ENCODE measurements around the gene HNRNPLL. TPM values are rescaled to one million over a fixed set of nuclear protein-coding genes. Genes with fewer than 3 reads are reported as not detected.
"Not testable (repeated sequence)": the region's sequence is repeated elsewhere in the genome, so short reads cannot be mapped to it uniquely, and the experiment has no call there.

The HNRNPLL gene
- polyA plus RNA-seq, 1 donor: 32.0 TPM

GRCh38 chr2:38619458-38620164, 16.9 kb upstream of the HNRNPLL start:
- no peak for DNase-seq (ENCODE audit: low read depth)

- no peak for DNase-seq (ENCODE audit: low read depth)
Measured at GRCh38 chr2:38617301-38617700, 14.6 kb upstream of the HNRNPLL start.

GRCh38 chr2:38615237-38615636, 12.5 kb upstream of the HNRNPLL start:
- DNase-seq (ENCODE audit: low read depth): no peak

DNA sequence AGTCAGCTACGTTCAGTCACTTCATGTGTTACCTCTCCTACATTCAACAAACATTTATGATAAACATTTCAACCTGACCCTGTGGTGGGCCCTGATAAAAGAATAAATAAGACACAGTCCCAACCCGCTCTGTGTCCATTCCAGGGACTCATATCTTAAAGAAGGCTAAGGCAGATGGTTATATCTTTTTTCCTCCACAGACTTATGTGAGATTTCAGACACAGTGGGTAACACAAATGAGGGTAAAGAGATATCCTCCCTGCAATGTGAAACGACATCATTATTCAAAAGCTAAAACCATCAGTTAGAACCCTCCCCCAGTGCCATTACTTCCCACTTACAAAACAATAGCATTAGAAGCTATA, 11.1 kb upstream of the HNRNPLL start:
- DNase-seq (ENCODE audit: low read depth): no peak

GRCh38 chr2:38613126-38613848, 10.6 kb upstream of the HNRNPLL start:
- no peak for DNase-seq (ENCODE audit: low read depth)

- no peak for DNase-seq (ENCODE audit: low read depth)
Measured at GRCh38 chr2:38610851-38611801, 8.4 kb upstream of the HNRNPLL start.

GRCh38 chr2:38609246-38609645, 6.5 kb upstream of the HNRNPLL start:
- not testable (repeated sequence) for DNase-seq (ENCODE audit: low read depth)

DNA sequence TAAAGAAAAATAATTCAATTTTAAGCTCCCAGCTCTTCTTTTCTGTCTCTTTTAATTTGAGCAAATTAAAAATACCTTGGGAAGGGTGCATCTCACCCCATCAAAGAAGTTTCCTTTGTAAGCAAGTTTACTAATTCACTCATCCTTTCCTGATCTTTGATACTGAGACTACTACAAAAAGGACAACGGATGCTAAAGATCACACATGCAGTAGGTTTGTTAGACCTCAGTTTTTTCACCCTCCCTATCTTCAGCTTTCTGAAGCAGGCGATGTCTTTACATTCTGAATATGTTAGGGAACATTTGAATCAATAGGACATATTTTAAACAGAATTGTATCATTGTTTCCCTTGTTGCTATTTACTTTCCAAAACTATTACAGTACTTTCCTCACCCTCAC, 6.0 kb upstream of the HNRNPLL start:
- no peak for DNase-seq (ENCODE audit: low read depth)

GRCh38 chr2:38605298-38605830, 2.6 kb upstream of the HNRNPLL start:
- no peak for DNase-seq (ENCODE audit: low read depth)

DNA sequence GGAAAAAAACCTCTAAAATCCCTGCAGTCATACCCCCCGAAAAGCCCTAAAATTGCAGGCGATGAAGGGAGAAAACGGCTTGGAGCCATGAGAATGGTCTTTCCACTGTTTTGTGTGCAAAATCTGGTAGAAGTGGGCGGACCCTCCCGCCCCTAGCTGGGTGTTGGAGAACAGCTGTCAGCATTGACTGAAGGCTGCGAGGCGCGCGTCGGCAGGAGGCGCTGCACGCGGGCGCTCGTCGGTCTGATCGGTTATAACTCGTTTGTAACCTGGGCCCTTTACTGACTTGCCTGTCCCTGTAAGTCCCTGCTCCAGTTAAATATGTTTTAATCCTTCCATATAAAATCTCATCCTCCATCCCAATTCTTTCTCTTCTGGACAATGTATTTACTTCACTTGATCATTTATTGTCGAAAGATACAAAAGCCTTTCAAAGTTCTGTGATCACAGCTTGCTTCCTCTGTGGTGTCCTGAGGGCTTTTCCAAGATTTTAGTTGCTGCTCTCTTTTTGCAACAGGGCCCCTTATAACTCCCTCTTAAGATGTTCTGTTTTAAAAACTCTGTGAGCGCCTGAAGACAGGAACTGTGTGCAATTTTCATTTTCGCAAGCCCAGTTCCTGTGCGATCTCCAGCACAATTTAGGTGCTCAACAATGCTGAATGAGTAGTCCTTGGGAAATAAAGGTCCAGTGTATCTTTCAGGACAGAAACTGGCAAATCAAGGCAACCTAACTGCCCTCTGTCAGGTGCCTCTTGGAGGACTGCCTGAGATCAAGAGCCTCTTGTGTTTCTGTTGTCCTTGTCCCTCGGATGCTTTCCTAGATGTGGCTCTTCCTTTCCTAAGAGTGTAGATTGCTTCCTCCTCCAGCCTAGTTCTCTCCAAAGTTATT, 918 bp upstream of the HNRNPLL start:
- DNase-seq (ENCODE audit: low read depth): no peak

DNA sequence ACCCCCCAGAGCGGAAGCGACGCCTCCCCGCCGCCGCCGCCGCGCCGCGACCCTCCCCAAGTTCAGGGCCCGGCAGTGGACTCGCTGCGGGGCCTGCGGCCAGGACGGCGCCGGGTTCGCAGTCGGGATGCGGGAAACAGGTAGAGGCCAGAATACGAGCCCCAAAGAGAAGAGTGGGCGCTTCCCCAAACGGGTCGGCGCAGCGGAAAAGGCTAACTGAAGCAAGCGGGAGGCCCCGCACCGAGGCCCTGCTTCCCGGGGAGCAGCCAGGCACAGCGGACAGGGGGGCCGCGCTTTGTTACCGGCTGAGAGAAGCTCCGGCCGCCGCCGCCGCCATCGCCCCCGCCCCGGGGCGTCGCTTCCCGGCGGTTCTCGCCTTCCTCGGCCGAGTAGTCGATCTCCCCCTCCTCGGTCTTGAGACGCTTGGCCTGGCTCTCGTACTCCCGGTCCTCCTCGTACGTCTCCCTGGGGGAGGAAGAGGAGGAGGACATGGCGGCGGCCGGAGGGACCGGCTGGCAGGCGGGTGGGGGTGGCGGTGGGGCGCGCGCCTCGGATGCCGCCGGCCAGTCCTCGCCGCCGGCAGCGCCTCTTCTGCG, 494 bp downstream of the HNRNPLL start:
- DNase-seq (ENCODE audit: low read depth): no peak

DNA sequence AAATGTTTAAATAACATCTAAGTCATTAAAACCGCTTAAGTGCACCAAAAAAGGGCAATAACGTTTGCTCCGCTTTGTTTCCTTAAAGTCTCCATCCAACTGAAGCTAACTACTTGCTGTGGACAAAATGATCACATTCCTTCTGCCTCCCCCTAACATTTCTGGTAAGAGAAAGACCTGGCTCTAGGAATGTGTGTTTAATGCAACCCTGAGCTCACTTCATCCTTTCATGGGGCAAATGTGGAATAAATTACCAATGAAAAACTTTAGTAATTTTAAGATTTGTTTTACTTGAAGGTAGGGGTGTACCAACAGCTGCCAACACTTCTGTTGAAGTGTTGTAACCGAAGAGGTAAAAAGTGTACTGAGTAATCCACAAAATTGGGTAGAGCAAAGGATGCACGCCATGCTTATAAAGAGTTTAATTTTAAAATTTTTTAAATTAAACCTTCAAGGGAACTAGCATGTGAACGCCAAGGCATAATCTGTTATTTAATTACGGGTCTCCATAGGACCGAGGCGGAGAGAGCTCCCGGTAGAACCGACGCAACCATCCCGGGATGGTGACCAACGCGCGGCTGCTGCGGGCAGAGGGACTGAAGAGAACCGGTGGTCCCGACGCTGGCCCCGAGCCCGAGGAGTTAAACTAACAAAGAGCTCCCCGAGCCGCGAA, 1.1 kb downstream of the HNRNPLL start:
- no peak for DNase-seq (ENCODE audit: low read depth)

DNA sequence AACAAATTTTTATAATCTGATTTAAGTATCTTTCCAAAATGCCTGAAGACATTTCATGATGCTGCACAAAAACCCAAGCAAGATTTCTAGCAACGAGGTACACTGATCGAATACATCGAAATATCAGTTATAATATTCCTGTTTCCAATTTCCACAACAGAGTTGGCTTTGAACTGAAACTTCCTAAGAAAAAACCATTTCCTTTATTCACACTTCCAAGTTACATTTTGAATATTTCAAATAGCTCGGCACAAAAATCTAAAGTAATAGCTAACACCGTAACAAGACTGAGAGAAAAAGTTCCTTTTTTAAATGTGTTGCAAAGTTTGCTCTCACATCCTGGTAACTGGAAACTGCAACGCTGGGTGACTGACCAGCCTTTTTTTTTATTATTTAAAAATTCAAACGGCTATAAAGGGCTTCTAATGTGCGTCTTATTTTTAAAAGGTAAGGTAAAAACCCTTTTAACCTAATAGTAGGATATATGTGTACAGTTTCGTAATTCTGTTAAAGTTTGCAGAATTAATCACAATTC, 1.7 kb downstream of the HNRNPLL start:
- no peak for DNase-seq (ENCODE audit: low read depth)

DNA sequence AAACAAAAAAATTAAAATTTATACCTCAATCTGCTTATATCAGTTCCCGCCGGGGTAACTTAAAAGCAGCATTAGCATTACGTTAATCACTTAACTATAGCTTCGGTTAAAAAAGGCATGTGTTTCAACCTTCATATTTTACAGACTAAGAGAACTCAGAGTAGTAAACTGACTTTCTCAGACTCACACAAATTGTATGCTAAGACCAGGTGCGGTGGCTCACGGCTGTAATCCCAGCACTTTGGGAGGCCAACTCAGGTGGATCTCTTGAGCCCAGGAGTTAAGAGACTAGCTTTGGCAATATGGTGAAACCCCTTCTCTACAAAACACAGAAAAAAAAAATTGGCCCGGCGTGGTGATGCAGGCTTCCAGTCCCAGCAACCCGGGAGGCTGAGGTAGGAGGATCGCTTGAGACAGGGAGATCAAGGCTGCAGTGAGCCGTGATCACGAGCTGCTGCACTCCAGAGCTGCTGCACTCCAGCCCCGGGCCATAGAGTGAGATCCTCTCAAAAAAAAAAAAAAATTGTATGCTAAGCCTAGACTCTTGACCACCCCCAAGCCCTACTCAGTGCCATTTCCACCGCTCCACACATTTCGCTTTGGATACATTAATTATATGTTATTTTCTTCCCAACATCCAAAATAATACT, 2.4 kb downstream of the HNRNPLL start:
- no peak for DNase-seq (ENCODE audit: low read depth)

GRCh38 chr2:38599706-38600105, 3.0 kb downstream of the HNRNPLL start:
- DNase-seq (ENCODE audit: low read depth): no peak

DNA sequence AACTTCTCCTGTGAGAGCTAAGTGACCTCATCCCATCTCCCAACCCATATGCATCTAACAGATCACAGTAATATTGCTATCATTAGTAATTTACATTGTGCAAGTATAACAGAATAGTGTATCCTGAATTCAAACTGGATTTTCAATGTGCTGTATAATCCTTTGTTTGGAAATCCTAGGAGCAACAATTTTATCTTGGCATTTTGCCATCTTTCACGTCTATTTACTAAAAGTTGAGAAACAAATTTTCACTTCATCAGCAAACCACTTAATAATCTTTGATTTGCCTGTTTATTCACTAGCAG, 3.8 kb downstream of the HNRNPLL start:
- no peak for DNase-seq (ENCODE audit: low read depth)

- no peak for DNase-seq (ENCODE audit: low read depth)
Measured at GRCh38 chr2:38598200-38598990, 4.3 kb downstream of the HNRNPLL start.

GRCh38 chr2:38597115-38597514, 5.6 kb downstream of the HNRNPLL start:
- no peak for DNase-seq (ENCODE audit: low read depth)

GRCh38 chr2:38596229-38596628, 6.5 kb downstream of the HNRNPLL start:
- no peak for DNase-seq (ENCODE audit: low read depth)

Measured in forelimb muscle (tissue), 1 donor.